HG02943 (cell line): ENCODE measurements around the gene MRFAP1.
A peak's percentile ranks its signal among the peaks of the same experiment; 100 is the strongest.
"Not testable (repeated sequence)": the region's sequence is repeated elsewhere in the genome, so short reads cannot be mapped to it uniquely, and the experiment has no call there.

Experiments
- ATAC-seq: cut with Tn5 transposase; IDR thresholded peaks from one replicate; pipeline ENCODE4 v1.9.1; 2021; ENCODE audit warnings: mild to moderate bottlenecking, low read depth, moderate library complexity; ENCODE audit not compliant: unreplicated experiment

Gene MRFAP1

GRCh38 chr4:6660430-6660829, 19.9 kb downstream of the MRFAP1 start:
- no peak for ATAC-seq

GRCh38 chr4:6662591-6662990, 22.1 kb downstream of the MRFAP1 start:
- ATAC-seq, result no peak

GRCh38 chr4:6663596-6664393, 23.3 kb downstream of the MRFAP1 start:
- ATAC-seq, result no peak

- no peak for ATAC-seq
These were observed 24.8 kb downstream of the MRFAP1 start for GRCh38 chr4:6665320-6665654.

GRCh38 chr4:6668391-6668790, 27.9 kb downstream of the MRFAP1 start:
- ATAC-seq, result no peak

GRCh38 chr4:6671648-6672047, 31.2 kb downstream of the MRFAP1 start:
- no peak for ATAC-seq

- no peak for ATAC-seq
These were observed 31.6 kb downstream of the MRFAP1 start for GRCh38 chr4:6672131-6672530.

GRCh38 chr4:6672541-6673190, 32.2 kb downstream of the MRFAP1 start:
- not testable (repeated sequence) for ATAC-seq

GRCh38 chr4:6673191-6673659, 32.7 kb downstream of the MRFAP1 start:
- ATAC-seq, result not testable (repeated sequence)

- ATAC-seq, result peak; percentile 68
These were observed 33.4 kb downstream of the MRFAP1 start for GRCh38 chr4:6673660-6674499.

GRCh38 chr4:6674500-6675149, 34.1 kb downstream of the MRFAP1 start:
- ATAC-seq, result peak; percentile 43

- no peak for ATAC-seq
These were observed 36.5 kb downstream of the MRFAP1 start for GRCh38 chr4:6676722-6677558.

- no peak for ATAC-seq
These were observed 40.0 kb downstream of the MRFAP1 start for GRCh38 chr4:6680372-6681034.

- no peak for ATAC-seq
These were observed 40.7 kb downstream of the MRFAP1 start for GRCh38 chr4:6681191-6681590.

- no peak for ATAC-seq
These were observed 42.5 kb downstream of the MRFAP1 start for GRCh38 chr4:6682862-6683590.

- no peak for ATAC-seq
These were observed 44.2 kb downstream of the MRFAP1 start for GRCh38 chr4:6684656-6685055.

- no peak for ATAC-seq
These were observed 45.8 kb downstream of the MRFAP1 start for GRCh38 chr4:6686104-6686787.
